Panc1 (cell line): Measurements from ENCODE around the gene PRKG1. TPM values are rescaled to one million over a fixed set of nuclear protein-coding genes. Genes with fewer than 3 reads are reported as not detected.

ENCODE experiments used
- ATAC-seq: fragments of 200-7000 bp; cut with Tn5 transposase; 2 replicates; pipeline ENCODE4 v1.9.1; 2020; ENCODE audit warnings: mild to moderate bottlenecking, moderate library complexity
- BruUV-seq: library from RNA; stranded (reverse); fragments of 400-500 nt; replicated peaks from 2 replicates; lab custom pipeline; 2021; lab: Mats Ljungman, UMichigan
- CTCF ChIA-PET: fragments of 300-600 bp; sonication (Branson Sonifier 250); formaldehyde crosslinking; loops from one replicate; lab custom pipeline; 2022; ENCODE audit warnings: antibody characterized with exemption; lab: Charles Lee
- POLR2A ChIA-PET: fragments of 300-600 bp; sonication (Branson Sonifier 250); formaldehyde crosslinking; loops from one replicate; lab custom pipeline; 2022; ENCODE audit warnings: antibody characterized with exemption; lab: Charles Lee
- DNase-seq: peaks from one replicate; pipeline ENCODE4 v3.0.0-alpha.2; 2010; ENCODE audit warnings: low read depth, low spot score
- H3K27ac ChIP-seq: 2 replicates; pipeline ENCODE4 v1.5.1; 2011; ENCODE audit warnings: mild to moderate bottlenecking, low read length, inconsistent platforms
- H3K27me3 ChIP-seq: fragments of 200-500 bp; sonication (Bioruptor generic); 2 replicates; pipeline ENCODE4 v1.6.0; 2014; ENCODE audit warnings: low read length, inconsistent platforms; ENCODE audit not compliant: control insufficient read depth, insufficient read depth
- H3K36me3 ChIP-seq: fragments of 200-500 bp; sonication (Bioruptor generic); 2 replicates; pipeline ENCODE4 v1.5.1; 2014; ENCODE audit warnings: inconsistent platforms, mild to moderate bottlenecking, low read length, moderate library complexity; ENCODE audit not compliant: control insufficient read depth, insufficient read depth
- H3K4me1 ChIP-seq: 2 replicates; pipeline ENCODE4 v1.5.1; 2011; ENCODE audit warnings: inconsistent platforms, mild to moderate bottlenecking, low read length, moderate library complexity; ENCODE audit not compliant: control insufficient read depth, insufficient read depth
- H3K4me3 ChIP-seq, 2 experiments: 2 replicates each; pipeline ENCODE4 v1.5.1; 2011 to 2012; ENCODE audit warnings: low read depth in 2 of 2, low read length in 2 of 2, mild to moderate bottlenecking in 2 of 2, inconsistent platforms in 1 of 2, moderate library complexity in 1 of 2
- H3K9me3 ChIP-seq: fragments of 200-500 bp; sonication (Bioruptor generic); 2 replicates; pipeline ENCODE4 v1.5.1; 2014; ENCODE audit warnings: low read depth, mild to moderate bottlenecking, inconsistent platforms, low read length, moderate library complexity; ENCODE audit not compliant: control insufficient read depth, insufficient read depth
- POLR2AphosphoS5 ChIP-seq: IDR thresholded peaks from 2 replicates; pipeline ENCODE4 v1.6.1; 2012; ENCODE audit warnings: mild to moderate bottlenecking, low read depth, low read length, moderate library complexity
- REST ChIP-seq, 2 experiments: IDR thresholded peaks; 2 replicates each; pipeline ENCODE4 v1.6.1; 2011 to 2012; ENCODE audit warnings: low read depth in 2 of 2, control low read depth in 1 of 2, low read length in 1 of 2, mild to moderate bottlenecking in 1 of 2, moderate library complexity in 1 of 2; ENCODE audit not compliant: insufficient read depth in 1 of 2
- SIN3A ChIP-seq: IDR thresholded peaks from 2 replicates; pipeline ENCODE4 v1.6.1; 2012; ENCODE audit warnings: low read depth, mild to moderate bottlenecking, low read length, moderate library complexity, borderline replicate concordance; ENCODE audit not compliant: insufficient read depth
- TCF7L2 ChIP-seq: IDR thresholded peaks from 2 replicates; pipeline ENCODE4 v1.6.1; 2011; ENCODE audit warnings: mild to moderate bottlenecking, low read depth, low read length, inconsistent platforms
- in situ Hi-C: cut with HindIII; loops from 2 replicates; pipeline ENCODE4 v1.10.0; 2016; ENCODE audit warnings: low sequenced_read_pairs, low pct_unique_long_range_greater_than_20kb
- intact Hi-C: fragments of 100-400 bp; cut with micrococcal nuclease; formaldehyde crosslinking; loops from one replicate; pipeline ENCODE4 v1.10.0; 2022; ENCODE audit not compliant: unreplicated experiment
- total RNA-seq: library from RNA; stranded (reverse); gene quantifications from one replicate; pipeline ENCODE4 v1.2.1, GENCODE V29; 2021; ENCODE audit not compliant: unreplicated experiment
- TF ChIP-seq, protein P1 (sequence below): fragments of 450-650 bp; IDR thresholded peaks from 2 replicates; pipeline ENCODE4 v1.5.1; 2017; ENCODE audit warnings: mild to moderate bottlenecking

Gene PRKG1
- total RNA-seq, 1 experiment from 2014 or later, result 0.92 TPM

DNA sequence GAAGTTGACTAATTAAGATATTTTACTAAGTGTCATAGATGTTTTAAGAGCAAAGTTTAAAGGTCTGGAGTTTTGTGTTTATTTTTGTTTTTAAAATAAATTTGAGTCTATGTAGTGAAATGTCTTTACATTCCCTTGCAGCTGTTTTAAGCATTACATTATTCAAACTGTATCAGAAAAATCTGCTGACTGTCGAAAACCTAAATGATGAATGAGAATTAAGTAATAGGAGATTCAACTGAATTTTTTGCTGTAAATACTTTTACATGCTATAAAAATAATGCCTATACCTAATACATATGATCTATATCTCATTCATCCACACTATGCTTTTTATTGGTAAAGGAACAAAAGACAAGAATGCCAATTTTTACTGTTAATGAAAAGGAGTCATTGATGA, 397.9 kb downstream of the PRKG1 start:
- in situ Hi-C loops (no loop called here), intact Hi-C loops (no loop called here)
- TF ChIP-seq REST (IDR thresholded peaks at IDR 0.05; ENCODE audit: insufficient read depth in 1 of 2, low read depth in 2 of 2, low read length in 1 of 2) (no peak), TCF7L2 (no peak), SIN3A (no peak), POLR2AphosphoS5 (no peak)
- TF ChIP-seq, protein P1, sequence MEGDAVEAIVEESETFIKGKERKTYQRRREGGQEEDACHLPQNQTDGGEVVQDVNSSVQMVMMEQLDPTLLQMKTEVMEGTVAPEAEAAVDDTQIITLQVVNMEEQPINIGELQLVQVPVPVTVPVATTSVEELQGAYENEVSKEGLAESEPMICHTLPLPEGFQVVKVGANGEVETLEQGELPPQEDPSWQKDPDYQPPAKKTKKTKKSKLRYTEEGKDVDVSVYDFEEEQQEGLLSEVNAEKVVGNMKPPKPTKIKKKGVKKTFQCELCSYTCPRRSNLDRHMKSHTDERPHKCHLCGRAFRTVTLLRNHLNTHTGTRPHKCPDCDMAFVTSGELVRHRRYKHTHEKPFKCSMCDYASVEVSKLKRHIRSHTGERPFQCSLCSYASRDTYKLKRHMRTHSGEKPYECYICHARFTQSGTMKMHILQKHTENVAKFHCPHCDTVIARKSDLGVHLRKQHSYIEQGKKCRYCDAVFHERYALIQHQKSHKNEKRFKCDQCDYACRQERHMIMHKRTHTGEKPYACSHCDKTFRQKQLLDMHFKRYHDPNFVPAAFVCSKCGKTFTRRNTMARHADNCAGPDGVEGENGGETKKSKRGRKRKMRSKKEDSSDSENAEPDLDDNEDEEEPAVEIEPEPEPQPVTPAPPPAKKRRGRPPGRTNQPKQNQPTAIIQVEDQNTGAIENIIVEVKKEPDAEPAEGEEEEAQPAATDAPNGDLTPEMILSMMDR, result no peak
- Histone ChIP-seq H3K36me3 (no peaks in the 10 kb centered on the region), H3K9me3 (no peaks in the 10 kb centered on the region; the same call in 1 of the 2 replicates), H3K27ac (no peak overlapping the region), H3K4me1 (no peaks in the 10 kb centered on the region), H3K4me3 (no peak overlapping the region), H3K27me3 (no peaks in the 10 kb centered on the region)
- ChIA-PET CTCF (no interaction called here), POLR2A (no interaction called here)
- no peak for DNase-seq
- ATAC-seq, result no peak
- no TSS peak for BruUV-seq

DNA sequence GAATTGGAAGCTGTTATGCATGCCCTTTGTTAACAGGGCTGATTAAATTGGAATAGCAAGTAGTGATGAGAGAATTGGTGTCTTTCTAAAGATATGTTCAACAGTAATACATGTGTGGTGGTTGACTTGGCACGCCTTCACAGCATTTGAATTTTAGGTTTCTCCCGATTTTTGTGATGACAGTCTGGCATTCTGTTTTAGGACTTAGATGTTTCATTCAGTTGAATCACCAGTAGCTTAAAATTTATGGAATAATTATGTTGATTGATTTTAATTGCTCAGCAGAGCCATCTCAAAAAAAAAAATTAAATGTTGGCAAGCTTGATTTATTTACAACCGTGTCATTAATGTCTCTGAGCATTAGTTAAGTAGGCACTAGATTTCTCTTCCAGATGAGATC, 405.4 kb downstream of the PRKG1 start:
- ATAC-seq (no peak), DNase-seq (no peak)
- H3K9me3 ChIP-seq, result no peaks in the 10 kb centered on the region
- H3K27ac ChIP-seq, result no peak overlapping the region
- H3K27me3 ChIP-seq, result no peaks in the 10 kb centered on the region
- TF ChIP-seq, protein P1, result no peak
- TF ChIP-seq REST (IDR thresholded peaks at IDR 0.05; ENCODE audit: insufficient read depth in 1 of 2, low read depth in 2 of 2, low read length in 1 of 2) (no peak), SIN3A (no peak), TCF7L2 (no peak), POLR2AphosphoS5 (no peak)
- no TSS peak for BruUV-seq
- ChIA-PET POLR2A (no interaction called here), CTCF (no interaction called here)
- no peak overlapping the region for H3K4me3 ChIP-seq
- in situ Hi-C loops, result no loop called here
- intact Hi-C loops, result no loop called here
- no peaks in the 10 kb centered on the region for H3K36me3 ChIP-seq
- H3K4me1 ChIP-seq, result no peaks in the 10 kb centered on the region
